ENCODE results near the gene TSPAN5.

TSPAN5 gene

GRCh38 chr4:98643755-98644154 is 14.7 kb downstream of the TSPAN5 start:
- no peak for DNase-seq (ENCODE audit: low spot score)

GRCh38 chr4:98642991-98643426 is 15.4 kb downstream of the TSPAN5 start:
- no peak for DNase-seq (ENCODE audit: low spot score)

- no peak for DNase-seq (ENCODE audit: low spot score)
Measured at GRCh38 chr4:98641906-98642668, 16.3 kb downstream of the TSPAN5 start.

GRCh38 chr4:98641376-98641775 is 17.0 kb downstream of the TSPAN5 start:
- no peak for DNase-seq (ENCODE audit: low spot score)

- DNase-seq (ENCODE audit: low spot score): no peak
Measured at GRCh38 chr4:98639523-98639922, 18.9 kb downstream of the TSPAN5 start.

- DNase-seq (ENCODE audit: low spot score): no peak
Measured at GRCh38 chr4:98639108-98639507, 19.3 kb downstream of the TSPAN5 start.

- no peak for DNase-seq (ENCODE audit: low spot score)
Measured at GRCh38 chr4:98638661-98639060, 19.8 kb downstream of the TSPAN5 start.

GRCh38 chr4:98634061-98634460 is 24.4 kb downstream of the TSPAN5 start:
- DNase-seq (ENCODE audit: low spot score): no peak

GRCh38 chr4:98633159-98633558 is 25.3 kb downstream of the TSPAN5 start:
- no peak for DNase-seq (ENCODE audit: low spot score)

GRCh38 chr4:98632258-98632657 is 26.2 kb downstream of the TSPAN5 start:
- no peak for DNase-seq (ENCODE audit: low spot score)

- DNase-seq (ENCODE audit: low spot score): no peak
Measured at GRCh38 chr4:98631506-98631905, 26.9 kb downstream of the TSPAN5 start.

- no peak for DNase-seq (ENCODE audit: low spot score)
Measured at GRCh38 chr4:98630737-98631454, 27.5 kb downstream of the TSPAN5 start.

- DNase-seq (ENCODE audit: low spot score): no peak
Measured at GRCh38 chr4:98627531-98628257, 30.7 kb downstream of the TSPAN5 start.

- peak; percentile 82 for DNase-seq (ENCODE audit: low spot score)
Measured at GRCh38 chr4:98626350-98626749, 32.1 kb downstream of the TSPAN5 start.

- no peak for DNase-seq (ENCODE audit: low spot score)
Measured at GRCh38 chr4:98625920-98626319, 32.5 kb downstream of the TSPAN5 start.

GRCh38 chr4:98625399-98625798 is 33.0 kb downstream of the TSPAN5 start:
- DNase-seq (ENCODE audit: low spot score): no peak

- DNase-seq (ENCODE audit: low spot score): no peak
Measured at GRCh38 chr4:98624642-98625041, 33.8 kb downstream of the TSPAN5 start.

- DNase-seq (ENCODE audit: low spot score): no peak
Measured at GRCh38 chr4:98624144-98624543, 34.3 kb downstream of the TSPAN5 start.

GRCh38 chr4:98623126-98623802 is 35.1 kb downstream of the TSPAN5 start:
- DNase-seq (ENCODE audit: low spot score): no peak

- no peak for DNase-seq (ENCODE audit: low spot score)
Measured at GRCh38 chr4:98620087-98620784, 38.2 kb downstream of the TSPAN5 start.

GRCh38 chr4:98619180-98619579 is 39.2 kb downstream of the TSPAN5 start:
- no peak for DNase-seq (ENCODE audit: low spot score)

GRCh38 chr4:98618680-98619079 is 39.7 kb downstream of the TSPAN5 start:
- DNase-seq (ENCODE audit: low spot score): no peak

Data from kidney capillary endothelial cell (primary cell).